Fibroblast of the aortic adventitia (primary cell): Measurements from ENCODE around the gene SH3BGRL2. TPM values are rescaled to one million over a fixed set of nuclear protein-coding genes. Genes with fewer than 3 reads are reported as not detected.

ENCODE experiments used
- DNase-seq: peaks from one replicate; pipeline ENCODE4 v3.0.0-alpha.2; 2010; ENCODE audit warnings: low read depth
- H3K4me3 ChIP-seq: 2 replicates; pipeline ENCODE4 v1.5.1; 2011; ENCODE audit warnings: low read depth, mild to moderate bottlenecking, control low read depth, low read length, moderate library complexity
- CTCF ChIP-seq: IDR thresholded peaks from 2 replicates; pipeline ENCODE4 v1.5.1; 2011; ENCODE audit warnings: mild to moderate bottlenecking, low read length, control low read depth, inconsistent platforms; ENCODE audit not compliant: insufficient read depth
- total RNA-seq: library from RNA; depleted of rRNA; stranded (reverse); fragments of >200 nt; gene quantifications from 2 replicates; pipeline ENCODE4 v1.2.3, GENCODE V29; 2012; ENCODE audit warnings: low replicate concordance

SH3BGRL2 gene
- total RNA-seq, 1 donor = 4.1 TPM

GRCh38 chr6:79632580-79632979 lies 1.5 kb downstream of the SH3BGRL2 start:
- TF ChIP-seq CTCF = no peak
- no peak overlapping the region for H3K4me3 ChIP-seq
- DNase-seq = no peak

- H3K4me3 ChIP-seq = no peak overlapping the region
- TF ChIP-seq CTCF = no peak
- DNase-seq = no peak
Observed at GRCh38 chr6:79634491-79635231, 3.5 kb downstream of the SH3BGRL2 start.

GRCh38 chr6:79635232-79635543 lies 4.1 kb downstream of the SH3BGRL2 start:
- peak; percentile 13 for DNase-seq
- TF ChIP-seq CTCF = no peak
- no peak overlapping the region for H3K4me3 ChIP-seq

GRCh38 chr6:79636673-79637072 lies 5.5 kb downstream of the SH3BGRL2 start:
- no peak for TF ChIP-seq CTCF
- H3K4me3 ChIP-seq = no peak overlapping the region

GRCh38 chr6:79640146-79641111 lies 9.3 kb downstream of the SH3BGRL2 start:
- TF ChIP-seq CTCF = no peak
- no peak for DNase-seq
- H3K4me3 ChIP-seq = no peak overlapping the region

More at GRCh38 chr6:79636673-79637072, 5.5 kb downstream of the SH3BGRL2 start:
- DNase-seq = no peak

GRCh38 chr6:79646006-79646405 lies 14.9 kb downstream of the SH3BGRL2 start:
- H3K4me3 ChIP-seq = no peak overlapping the region
- TF ChIP-seq CTCF = no peak
- DNase-seq = no peak
